Gastroesophageal sphincter (tissue), 4 donors: ENCODE data around the gene IFNA4. TPM values are rescaled to one million over a fixed set of nuclear protein-coding genes. Genes with fewer than 3 reads are reported as not detected.

Source experiments
- ATAC-seq: fragments of 150-250 bp; one replicate; pipeline ENCODE4 v1.9.1; 2016; ENCODE audit warnings: mild to moderate bottlenecking, moderate library complexity
- H3K27ac ChIP-seq, 4 donors: fragments of 200-600 bp; sonication (generic) in 3 of 4; 1 replicate in 3 of 4; 2 replicates in 1 of 4; pipeline ENCODE4 v1.5.1; 2016 to 2019
- H3K27me3 ChIP-seq: fragments of 200-600 bp; sonication (generic); one replicate; pipeline ENCODE4 v1.5.1; 2019
- H3K36me3 ChIP-seq, 2 donors: fragments of 200-600 bp; sonication (generic); one replicate each; pipeline ENCODE4 v1.5.1; 2019; ENCODE audit warnings: control low read depth in 1 of 2
- H3K4me1 ChIP-seq, 3 donors: fragments of 200-600 bp; sonication (generic); 1 replicate in 2 of 3; 2 replicates in 1 of 3; pipeline ENCODE4 v1.5.1; 2016 to 2019; ENCODE audit warnings: control low read depth in 2 of 3
- H3K4me3 ChIP-seq, 2 donors: fragments of 200-600 bp; sonication (generic); one replicate each; pipeline ENCODE4 v1.5.1; 2019; ENCODE audit warnings: mild to moderate bottlenecking in 1 of 2, moderate library complexity in 1 of 2
- H3K9me3 ChIP-seq, 3 donors: fragments of 200-600 bp; sonication (generic); one replicate each; pipeline ENCODE4 v1.5.1; 2017 to 2019; ENCODE audit warnings: control low read depth in 2 of 3
- EP300 ChIP-seq: sonication (generic); formaldehyde crosslinking; IDR thresholded peaks from one replicate; pipeline ENCODE4 v1.6.1; 2017; ENCODE audit warnings: antibody characterized with exemption, mild to moderate bottlenecking
- POLR2A ChIP-seq, 2 donors: fragments of 450-650 bp; IDR thresholded peaks; one replicate each; pipeline ENCODE4 v1.6.1; 2017; ENCODE audit warnings: antibody characterized with exemption in 2 of 2, mild to moderate bottlenecking in 2 of 2, moderate library complexity in 1 of 2
- POLR2AphosphoS5 ChIP-seq: sonication (generic); formaldehyde crosslinking; IDR thresholded peaks from one replicate; pipeline ENCODE4 v1.6.1; 2017; ENCODE audit warnings: antibody characterized with exemption
- WGBS, 2 donors: methylation state at CpG; one replicate each; pipeline ENCODE4 v1.1.5; 2018; ENCODE audit warnings: low coverage in 1 of 2; 5-methylcytosine and 5-hydroxymethylcytosine counted together
- small RNA-seq, 4 donors: library from RNA; depleted of rRNA; stranded (forward); fragments of <200 nt; gene quantifications; one replicate each; pipeline ENCODE3, GENCODE V24; 2016
- total RNA-seq, 4 donors: library from RNA; depleted of rRNA; stranded (reverse); fragments of >200 nt; gene quantifications; one replicate each; pipeline ENCODE4 v1.1.0, GENCODE V29; 2016
- TF ChIP-seq, protein P1 (sequence below), 4 experiments: fragments of 200-600 bp in 2 of 4; fragments of 450-650 bp in 2 of 4; sonication (generic) in 1 of 4; IDR thresholded peaks; one replicate each; pipeline ENCODE4 v1.5.1; 2017 to 2019; ENCODE audit warnings: antibody characterized with exemption in 4 of 4, mild to moderate bottlenecking in 2 of 4, moderate library complexity in 2 of 4

The IFNA4 gene
- total RNA-seq, 4 donors from 2014 or later: not detected

DNA sequence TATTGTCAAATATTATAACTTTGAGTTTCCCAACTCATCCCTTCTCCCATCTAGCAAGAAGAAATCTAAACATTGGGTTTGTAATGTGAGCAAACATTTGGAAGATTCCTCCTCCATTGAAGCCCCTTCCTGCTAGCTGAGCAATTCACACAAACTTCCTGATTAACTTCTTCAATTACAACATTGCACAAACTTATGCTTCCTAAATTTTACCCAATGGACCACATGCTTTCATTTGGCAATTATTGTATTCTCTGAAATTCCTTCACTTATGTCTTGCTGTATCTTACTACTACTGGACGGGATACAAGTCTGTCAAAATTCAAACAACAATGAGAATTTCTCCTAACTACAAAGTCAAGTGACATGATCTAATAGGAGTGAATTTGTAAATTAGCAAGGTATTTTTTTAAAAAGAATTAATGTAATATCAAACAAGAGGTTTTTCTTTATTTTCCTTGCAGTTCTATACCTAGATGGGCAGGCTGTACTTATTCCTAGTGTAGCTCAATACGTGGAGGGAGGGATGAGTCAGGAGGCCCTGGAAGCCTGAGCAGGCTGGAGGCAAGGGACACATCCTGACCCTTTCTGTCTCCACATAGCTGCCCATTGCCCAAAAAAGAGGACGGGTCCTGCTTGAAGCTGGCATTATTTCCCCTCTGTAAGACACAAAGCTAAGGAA lies 33.9 kb downstream of the IFNA4 start:
- H3K4me1 ChIP-seq: peaks cover 0 to 8% (median 0%) of the 10 kb centered on the region in 3 donors
- no peaks in the 10 kb centered on the region for H3K27me3 ChIP-seq
- no peaks in the 10 kb centered on the region for H3K36me3 ChIP-seq
- no peak overlapping the region for H3K27ac ChIP-seq
- no peak overlapping the region for H3K4me3 ChIP-seq
- no peak for ATAC-seq
- WGBS, 2 donors: 31 to 75% methylated on average over 2 to 3 of the region's 3 CpGs
- no peak for TF ChIP-seq POLR2AphosphoS5
- TF ChIP-seq POLR2A (IDR thresholded peaks at IDR 0.05): no peak
- TF ChIP-seq, protein P1, sequence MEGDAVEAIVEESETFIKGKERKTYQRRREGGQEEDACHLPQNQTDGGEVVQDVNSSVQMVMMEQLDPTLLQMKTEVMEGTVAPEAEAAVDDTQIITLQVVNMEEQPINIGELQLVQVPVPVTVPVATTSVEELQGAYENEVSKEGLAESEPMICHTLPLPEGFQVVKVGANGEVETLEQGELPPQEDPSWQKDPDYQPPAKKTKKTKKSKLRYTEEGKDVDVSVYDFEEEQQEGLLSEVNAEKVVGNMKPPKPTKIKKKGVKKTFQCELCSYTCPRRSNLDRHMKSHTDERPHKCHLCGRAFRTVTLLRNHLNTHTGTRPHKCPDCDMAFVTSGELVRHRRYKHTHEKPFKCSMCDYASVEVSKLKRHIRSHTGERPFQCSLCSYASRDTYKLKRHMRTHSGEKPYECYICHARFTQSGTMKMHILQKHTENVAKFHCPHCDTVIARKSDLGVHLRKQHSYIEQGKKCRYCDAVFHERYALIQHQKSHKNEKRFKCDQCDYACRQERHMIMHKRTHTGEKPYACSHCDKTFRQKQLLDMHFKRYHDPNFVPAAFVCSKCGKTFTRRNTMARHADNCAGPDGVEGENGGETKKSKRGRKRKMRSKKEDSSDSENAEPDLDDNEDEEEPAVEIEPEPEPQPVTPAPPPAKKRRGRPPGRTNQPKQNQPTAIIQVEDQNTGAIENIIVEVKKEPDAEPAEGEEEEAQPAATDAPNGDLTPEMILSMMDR (IDR thresholded peaks at IDR 0.05): no peak
- no peak for TF ChIP-seq EP300
- peaks cover 0 to 8% (median 0%) of the 10 kb centered on the region in 3 donors for H3K9me3 ChIP-seq

DNA sequence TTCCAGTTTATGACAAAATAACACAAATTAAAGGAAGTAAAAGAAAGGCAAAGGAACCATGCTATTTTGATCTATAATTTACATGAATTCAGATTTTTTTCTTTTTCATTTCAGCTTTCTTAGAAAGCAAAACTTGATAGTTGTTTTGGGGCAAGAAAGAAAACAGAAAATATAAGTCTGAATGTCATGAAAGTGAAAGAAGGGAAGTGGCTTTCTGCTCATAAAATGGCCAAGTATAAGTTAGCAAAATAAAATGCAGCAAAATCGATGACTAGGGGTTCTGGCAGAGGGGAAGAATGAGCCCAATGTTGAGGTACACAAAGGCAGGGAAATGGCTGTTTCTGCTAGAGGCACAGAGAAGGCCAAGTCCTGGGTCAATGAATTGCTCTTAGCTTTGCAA lies 42.8 kb downstream of the IFNA4 start:
- H3K27me3 ChIP-seq: no peaks in the 10 kb centered on the region
- no peak overlapping the region for H3K4me3 ChIP-seq
- H3K36me3 ChIP-seq: no peaks in the 10 kb centered on the region
- H3K9me3 ChIP-seq: peaks cover 0 to 15% (median 0%) of the 10 kb centered on the region in 3 donors
- no peak for TF ChIP-seq POLR2AphosphoS5
- TF ChIP-seq POLR2A (IDR thresholded peaks at IDR 0.05): no peak
- TF ChIP-seq, protein P1 (IDR thresholded peaks at IDR 0.05): no peak
- TF ChIP-seq EP300: no peak
- H3K4me1 ChIP-seq: no peaks in the 10 kb centered on the region
- H3K27ac ChIP-seq: no peak overlapping the region
- WGBS, 2 donors: 35 to 40% methylated on average over 1 of the region's 1 CpG
- ATAC-seq: no peak

DNA sequence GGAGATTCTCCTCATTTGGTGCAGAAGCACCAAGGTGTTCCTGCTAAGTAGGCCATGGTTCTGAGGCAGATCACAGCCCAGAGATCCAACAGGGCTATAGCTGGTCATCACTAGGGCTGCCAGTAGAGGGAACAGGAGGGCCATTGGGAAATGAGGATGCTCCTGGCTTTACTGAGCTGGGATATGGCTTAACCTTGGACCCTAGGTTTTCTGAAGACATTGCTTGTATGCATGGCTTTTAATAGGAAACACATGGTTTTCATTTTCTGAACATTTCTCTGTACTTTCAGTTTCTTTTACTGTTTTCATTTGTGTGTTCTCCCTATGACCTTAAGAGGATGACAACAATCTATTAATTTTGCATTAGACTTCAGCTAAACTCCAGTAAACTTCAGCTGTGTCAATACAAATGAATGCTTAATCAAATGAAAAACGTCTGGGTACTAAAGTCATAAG lies 45.9 kb downstream of the IFNA4 start, which contains the start of gene IFNW1:
Gene IFNW1 (minus strand): TSS at position 406 of the 456 bp plus-strand sequence. CDS start 262 bp downstream, at position 144.
- no peak for TF ChIP-seq POLR2AphosphoS5
- TF ChIP-seq, protein P1 (IDR thresholded peaks at IDR 0.05): no peak
- no peaks in the 10 kb centered on the region for H3K4me1 ChIP-seq
- H3K27ac ChIP-seq: no peak within 1 kb of the TSS
- no peaks in the 10 kb centered on the region for H3K9me3 ChIP-seq
- no peak within 1 kb of the TSS for H3K4me3 ChIP-seq
- no peaks in the 10 kb centered on the region for H3K36me3 ChIP-seq
- 26 to 60% methylated on average over 1 of the region's 1 CpG for WGBS, 2 donors
- no peaks in the 10 kb centered on the region for H3K27me3 ChIP-seq
- ATAC-seq: no peak

DNA sequence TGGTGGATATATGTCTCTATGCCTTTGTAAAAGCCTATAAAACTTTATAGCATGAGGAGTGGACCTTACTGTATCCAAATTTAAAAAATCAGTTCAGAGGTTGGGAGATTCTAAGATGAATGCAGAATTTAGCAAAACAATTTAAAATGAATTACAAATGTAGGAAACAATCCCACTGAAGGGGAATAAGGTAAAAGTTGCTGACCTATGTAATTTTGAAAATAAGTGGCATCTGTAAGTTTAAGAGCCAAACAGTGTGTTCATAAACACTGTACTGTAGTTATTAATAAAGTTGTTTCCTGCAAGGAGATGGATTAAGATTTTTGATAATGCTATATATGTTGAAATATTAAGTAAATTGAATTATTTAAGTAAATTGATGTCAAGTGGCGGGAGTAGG lies 50.4 kb downstream of the IFNA4 start:
- Histone ChIP-seq H3K4me1 (no peaks in the 10 kb centered on the region), H3K9me3 (no peaks in the 10 kb centered on the region), H3K36me3 (no peaks in the 10 kb centered on the region), H3K27me3 (no peaks in the 10 kb centered on the region), H3K4me3 (no peak overlapping the region), H3K27ac (no peak overlapping the region)
- no peak for TF ChIP-seq POLR2AphosphoS5
- TF ChIP-seq, protein P1 (IDR thresholded peaks at IDR 0.05): no peak
- no peak for TF ChIP-seq EP300
- TF ChIP-seq POLR2A (IDR thresholded peaks at IDR 0.05): no peak
- ATAC-seq: no peak
- 0 to 83% methylated on average over 1 of the region's 1 CpG for WGBS, 2 donors

Small RNA genes lying within 50 kb of the gene (small RNA-seq; reads per million reads assigned to genes)
- 0 reads per million in 4 donors for gene RF00019

Other genes starting within 250 kb of the IFNA4 start
- gene HACD4, start 155.9 kb downstream of the IFNA4 start, total RNA-seq: 10 to 100 TPM in 3 of 4 donors, 1 to 10 TPM in 1; 9.8 to 23.9 (median 16.9) TPM
- not detected for gene IFNB1, start 109.6 kb downstream of the IFNA4 start, total RNA-seq
- not detected for gene IFNW1, start 45.8 kb downstream of the IFNA4 start, total RNA-seq
- gene IFNA21, start 20.9 kb downstream of the IFNA4 start, total RNA-seq: not detected
- gene IFNA7, start 14.6 kb upstream of the IFNA4 start, total RNA-seq: not detected
- not detected for gene IFNA10, start 19.6 kb upstream of the IFNA4 start, total RNA-seq
- gene IFNA16, start 29.7 kb upstream of the IFNA4 start, total RNA-seq: not detected
- not detected for gene IFNA17, start 40.6 kb upstream of the IFNA4 start, total RNA-seq
- under 1 TPM in 1 of 4 donors, not detected in 3; 0.40 TPM for gene IFNA14, start 52.4 kb upstream of the IFNA4 start, total RNA-seq
- not detected for gene IFNA5, start 117.7 kb upstream of the IFNA4 start, total RNA-seq
- gene KLHL9, start 147.8 kb upstream of the IFNA4 start, total RNA-seq: 10 to 100 TPM; 20.5 to 32.1 (median 24.4) TPM
- gene IFNA6, start 163.3 kb upstream of the IFNA4 start, total RNA-seq: not detected
- gene IFNA13, start 180.5 kb upstream of the IFNA4 start, total RNA-seq: not detected
- not detected for gene IFNA2, start 197.8 kb upstream of the IFNA4 start, total RNA-seq
- gene IFNA8, start 221.5 kb upstream of the IFNA4 start, total RNA-seq: not detected